ENCODE results near the gene TXNDC17. TPM values are rescaled to one million over a fixed set of nuclear protein-coding genes. Genes with fewer than 3 reads are reported as not detected.
"Not testable (repeated sequence)": the region's sequence is repeated elsewhere in the genome, so short reads cannot be mapped to it uniquely, and the experiment has no call there.

Gene TXNDC17
- total RNA-seq, 1 donor from 2014 or later, result 94.6 TPM

DNA sequence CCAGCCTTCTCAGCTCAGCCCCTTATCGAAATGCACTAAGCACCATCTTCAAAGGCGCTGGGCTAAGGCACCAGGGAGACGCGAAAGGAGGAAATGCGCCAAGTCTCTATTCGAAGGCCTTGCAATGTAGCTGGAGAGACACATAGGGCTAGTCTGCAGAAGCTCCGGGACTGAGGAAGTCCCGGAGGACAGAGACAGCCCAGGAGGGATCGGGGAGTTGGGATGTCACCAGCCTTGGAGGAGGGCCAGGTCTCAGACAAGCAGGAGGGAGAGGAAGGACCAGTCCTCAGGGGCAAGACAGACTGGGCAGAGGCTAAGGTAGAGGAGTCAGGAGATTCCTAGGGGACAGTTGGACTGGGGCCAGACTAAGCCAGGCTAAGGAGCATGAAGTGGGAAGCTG is 19.2 kb downstream of the TXNDC17 start:
- DNase-seq (ENCODE audit: low read depth, low spot score), result no peak

DNA sequence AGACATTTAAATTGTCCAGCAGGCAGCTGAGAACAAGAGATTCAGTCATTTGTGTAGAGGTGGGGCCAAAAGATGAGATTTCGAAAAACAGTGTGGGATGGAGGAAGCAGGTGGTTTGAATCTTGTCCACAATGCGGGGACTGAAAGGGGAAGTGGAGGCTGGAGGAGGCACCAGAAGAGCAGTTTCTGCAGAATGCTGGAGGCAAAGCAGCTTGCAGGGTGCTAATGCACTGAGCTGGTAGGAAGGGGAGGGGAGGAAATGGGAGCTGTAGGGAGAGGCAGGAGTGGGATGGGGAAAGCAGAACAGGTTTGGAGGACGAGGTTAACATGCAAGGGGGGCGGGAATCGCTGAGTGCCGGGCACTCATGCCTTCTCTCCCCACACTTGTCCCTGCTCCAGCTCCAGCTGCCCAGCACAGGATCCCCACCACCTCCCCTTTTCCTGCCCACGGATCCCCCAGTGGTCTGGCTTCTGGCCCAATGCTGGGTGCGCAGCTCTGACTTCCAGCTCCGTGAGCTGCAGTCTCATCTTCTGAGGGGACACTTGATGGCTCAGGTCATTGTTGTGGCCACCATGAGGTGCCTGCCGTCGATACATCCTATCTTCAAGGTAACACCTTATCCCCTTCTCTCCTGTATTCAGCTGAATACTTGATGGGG is 20.1 kb downstream of the TXNDC17 start:
- DNase-seq (ENCODE audit: low read depth, low spot score), result no peak

DNA sequence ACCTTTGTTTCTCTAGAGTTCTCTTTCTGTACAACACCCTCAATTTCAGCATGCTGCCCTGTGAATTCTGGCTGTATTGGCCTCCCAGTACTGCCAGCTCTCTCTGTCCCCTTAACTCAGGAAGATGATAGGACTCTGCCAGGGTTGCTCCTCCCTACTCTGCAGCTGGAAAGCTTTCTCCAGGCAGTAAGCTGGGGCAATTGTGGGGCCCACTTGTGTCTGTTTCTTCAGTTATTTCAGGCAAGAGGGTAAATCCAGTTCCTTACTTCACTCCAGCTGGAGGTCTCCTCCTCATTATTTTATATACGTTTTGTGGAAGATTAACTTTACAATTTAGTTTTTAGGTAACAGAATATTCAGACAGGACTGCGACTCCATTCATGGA is 20.6 kb downstream of the TXNDC17 start:
- no peak for DNase-seq (ENCODE audit: low read depth, low spot score)

DNA sequence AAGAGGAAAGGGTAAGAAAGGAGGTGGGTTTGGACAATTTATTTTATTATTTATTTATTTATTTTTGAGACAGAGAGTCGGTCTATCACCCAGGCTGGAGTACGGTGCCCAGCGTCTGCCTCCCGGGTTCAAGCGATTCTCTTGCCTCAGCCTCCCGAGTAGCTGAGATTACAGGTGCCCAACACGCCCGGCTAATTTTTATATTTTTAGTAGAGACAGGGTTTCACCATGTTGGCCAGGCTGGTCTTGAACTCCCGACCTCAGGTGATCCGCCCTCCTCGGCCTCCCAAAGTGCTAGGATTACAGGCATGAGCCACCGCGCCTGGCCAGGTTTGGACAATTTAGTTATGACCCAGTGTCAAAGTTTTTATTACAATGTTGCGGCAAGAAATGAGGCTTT is 22.3 kb downstream of the TXNDC17 start:
- not testable (repeated sequence) for DNase-seq (ENCODE audit: low read depth, low spot score)

DNA sequence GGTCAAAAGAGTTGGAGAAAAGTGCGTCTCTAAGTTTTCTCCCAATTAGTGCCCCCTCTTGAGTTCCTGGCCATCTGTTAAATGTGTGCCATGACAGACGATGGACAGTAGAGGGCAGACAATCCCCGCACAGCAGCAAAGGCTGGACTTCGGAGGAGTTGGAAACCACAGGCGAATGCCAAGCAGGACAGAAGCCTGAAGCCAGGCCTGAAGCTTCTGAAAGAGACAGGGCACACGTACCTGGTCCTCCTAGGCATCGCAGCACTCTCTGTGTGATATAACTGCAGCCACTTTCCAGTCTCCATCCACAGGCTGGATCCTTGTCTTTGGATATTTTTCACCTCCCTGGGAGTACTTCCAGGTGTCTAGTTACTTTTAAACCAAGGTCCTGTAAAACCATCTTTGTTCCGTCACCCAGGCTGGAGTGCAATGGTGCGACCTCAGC is 25.2 kb downstream of the TXNDC17 start:
- DNase-seq (ENCODE audit: low read depth, low spot score), result peak; percentile 39

DNA sequence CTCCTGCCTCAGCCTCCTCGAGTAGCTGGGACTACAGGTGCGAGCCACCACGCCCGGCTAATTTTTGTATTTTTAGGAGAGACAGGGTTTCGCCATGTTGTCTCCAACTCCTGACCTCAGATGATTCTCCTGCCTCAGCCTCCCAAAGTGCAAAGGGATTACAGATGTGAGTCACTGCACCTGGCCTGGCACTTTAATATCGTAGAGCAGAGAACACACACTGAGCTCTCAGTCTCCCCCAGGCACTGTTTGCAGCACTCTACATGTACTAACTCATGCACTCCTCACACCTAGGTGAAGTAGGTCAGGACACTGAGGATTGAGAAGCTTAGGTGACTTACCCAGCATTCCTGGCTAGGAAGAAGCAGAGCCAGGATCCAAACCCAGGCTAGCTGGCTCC is 25.7 kb downstream of the TXNDC17 start:
- no peak for DNase-seq (ENCODE audit: low read depth, low spot score)

DNA sequence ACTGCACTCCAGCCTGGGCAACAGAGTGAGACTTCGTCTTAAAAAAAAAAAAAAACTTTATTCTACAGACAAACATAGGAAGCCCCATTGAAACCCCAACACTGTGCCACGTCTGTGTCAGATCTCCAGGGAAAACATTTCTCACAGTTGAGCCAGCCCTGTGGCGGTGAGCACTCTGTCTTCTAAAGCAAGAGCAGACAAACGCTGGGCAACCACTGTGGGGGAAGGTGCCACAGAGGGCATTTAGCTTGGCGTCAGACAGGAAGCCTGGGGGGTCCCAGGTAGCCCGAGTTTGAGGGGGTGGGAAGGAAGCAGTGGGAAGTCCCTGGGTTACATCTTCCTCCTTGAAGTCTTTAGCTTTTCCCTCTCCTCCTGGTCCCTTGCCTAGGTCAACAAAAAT is 26.7 kb downstream of the TXNDC17 start:
- no peak for DNase-seq (ENCODE audit: low read depth, low spot score)

DNA sequence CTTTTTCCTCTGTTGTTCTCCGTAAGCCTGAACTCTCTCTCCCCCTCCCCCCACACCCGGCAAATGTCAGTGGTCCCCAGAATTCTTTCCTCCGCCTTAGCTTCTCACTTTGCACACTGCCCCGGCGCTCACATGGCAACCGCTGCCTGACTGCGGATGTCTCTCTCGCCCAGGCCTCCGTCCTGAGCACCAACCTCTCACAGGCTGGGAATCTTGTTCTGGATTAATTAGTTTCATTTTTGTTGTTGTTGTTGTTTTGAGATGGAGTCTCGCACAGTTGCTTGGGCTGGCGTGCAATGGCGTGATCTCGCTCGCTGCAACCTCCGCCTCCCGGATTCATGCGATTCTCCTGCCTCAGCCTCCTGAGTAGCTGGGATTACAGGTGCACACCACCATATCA is 27.4 kb downstream of the TXNDC17 start:
- no peak for DNase-seq (ENCODE audit: low read depth, low spot score)

DNA sequence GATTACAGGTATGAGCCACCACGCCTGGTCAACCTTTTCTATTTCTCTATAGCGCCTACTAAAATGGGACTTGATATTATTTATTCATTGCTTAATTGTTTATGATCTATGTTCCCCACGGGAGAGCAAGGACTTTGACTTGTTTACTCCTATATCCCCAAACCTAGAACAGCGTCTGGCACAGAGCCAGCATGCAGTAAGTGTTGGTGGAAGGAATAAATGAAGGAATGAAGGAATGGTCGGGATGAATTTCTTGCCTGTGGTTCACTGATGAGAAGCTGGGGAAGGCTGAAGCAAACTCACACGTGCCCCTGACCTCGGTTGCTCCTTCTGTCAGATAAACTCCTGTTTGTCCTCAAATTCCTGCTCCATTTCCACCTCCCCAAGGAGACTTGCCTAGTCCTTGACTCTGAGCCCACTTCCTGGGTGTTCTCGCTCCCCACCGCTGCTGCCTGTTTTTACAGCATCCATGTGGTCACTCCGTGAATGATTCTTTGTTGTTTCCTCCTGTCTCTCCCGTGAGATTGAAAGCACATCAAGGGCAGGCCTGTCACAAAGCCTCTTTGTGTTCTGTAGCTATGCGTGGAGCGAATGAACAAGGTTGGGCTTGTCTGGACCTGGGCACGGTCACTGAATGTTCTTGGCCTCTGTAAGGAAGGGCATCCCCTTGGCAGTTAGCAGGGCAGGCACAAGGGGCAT is 28.0 kb downstream of the TXNDC17 start:
- DNase-seq (ENCODE audit: low read depth, low spot score), result no peak

DNA sequence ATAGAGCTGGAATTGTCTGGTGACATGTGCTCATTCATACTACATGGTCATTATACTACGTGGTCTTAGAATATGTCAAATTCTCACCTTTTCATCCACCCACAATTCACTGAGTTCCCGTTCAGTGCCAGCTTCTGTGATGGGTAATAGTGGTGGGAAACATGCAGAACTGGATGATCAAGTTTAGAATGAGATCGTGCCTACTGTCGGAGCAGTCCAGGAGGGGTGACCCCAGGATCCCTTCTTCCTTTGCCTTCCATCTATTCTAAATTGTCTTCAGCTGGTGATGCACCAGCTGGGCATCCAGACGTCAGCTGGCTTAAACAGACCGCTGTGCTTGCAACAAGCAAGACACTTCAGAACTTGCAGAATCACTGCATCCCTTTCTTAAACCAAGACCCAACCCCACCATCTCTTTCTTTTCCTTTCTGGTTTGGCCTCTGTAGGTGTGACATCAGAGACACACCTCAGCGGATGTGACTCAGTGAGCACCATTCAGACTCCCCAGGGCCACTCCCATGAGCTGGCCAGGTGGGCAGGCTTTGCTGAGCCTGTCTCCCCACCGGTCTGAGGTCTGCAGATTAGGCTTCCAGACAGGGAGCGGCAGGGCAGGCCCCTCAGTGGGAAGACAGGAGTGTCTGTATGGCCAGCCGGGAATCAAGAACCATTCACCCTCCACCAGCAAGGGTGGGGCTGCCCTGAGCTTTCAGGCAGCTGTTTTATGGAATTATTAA is 28.8 kb downstream of the TXNDC17 start:
- DNase-seq (ENCODE audit: low read depth, low spot score), result no peak

DNA sequence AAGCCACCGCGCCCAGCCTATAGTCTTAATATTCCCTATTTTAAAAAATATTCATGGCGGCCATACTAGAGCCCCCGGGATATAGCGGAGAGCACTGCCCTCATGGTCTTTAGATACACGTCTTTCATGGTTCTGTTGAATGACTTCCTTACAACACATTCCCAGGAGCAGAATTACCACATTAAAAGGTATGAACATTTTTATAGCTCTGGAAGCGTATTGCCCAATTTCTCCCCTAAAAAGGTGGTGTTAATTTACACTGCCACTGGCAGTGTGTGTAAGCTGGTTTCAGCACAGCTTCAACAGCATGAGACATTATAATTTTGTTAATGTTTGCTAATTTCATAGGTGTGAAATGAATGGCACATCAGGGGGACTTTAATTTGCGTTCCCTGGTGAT is 29.7 kb downstream of the TXNDC17 start:
- no peak for DNase-seq (ENCODE audit: low read depth, low spot score)

DNA sequence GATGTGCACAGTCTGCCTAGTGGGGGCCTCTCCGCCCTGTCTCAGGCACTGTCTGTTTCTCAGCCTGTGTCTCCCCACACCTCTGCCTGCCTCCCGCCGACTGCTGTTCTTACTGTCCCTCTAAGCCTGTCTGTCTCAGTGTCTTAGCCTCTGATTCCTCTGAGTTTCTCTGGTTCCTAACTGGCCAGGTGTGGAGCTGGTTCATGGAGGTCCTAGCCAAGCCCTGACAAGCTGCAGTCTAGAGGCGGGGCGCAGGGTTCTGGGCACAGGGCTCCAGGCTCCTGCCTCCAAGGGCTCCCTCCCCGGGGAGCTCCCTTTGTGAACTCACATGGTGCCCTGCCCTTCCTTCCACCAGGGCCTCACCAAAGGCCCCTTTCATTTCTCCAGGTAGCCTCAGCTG is 30.1 kb downstream of the TXNDC17 start:
- DNase-seq (ENCODE audit: low read depth, low spot score), result no peak

DNA sequence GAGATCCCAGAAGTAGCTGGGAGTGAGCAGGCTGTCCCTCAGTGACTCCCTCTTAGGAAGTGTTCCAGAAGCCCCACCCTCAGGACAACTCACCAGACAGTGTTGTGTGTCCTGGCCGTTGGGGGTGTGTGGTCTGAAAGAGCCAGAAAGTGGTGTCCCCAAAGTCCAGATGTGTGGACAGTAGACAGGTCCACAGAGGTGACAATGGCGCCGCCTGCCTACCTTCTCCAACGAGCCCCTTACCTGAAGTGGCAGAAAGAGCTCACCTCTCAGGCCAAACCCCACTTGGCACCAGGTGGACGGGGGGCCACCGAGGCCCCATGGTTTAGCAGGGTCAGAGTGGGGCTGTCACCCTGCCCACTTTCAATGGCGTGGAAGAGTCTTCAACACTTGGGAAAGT is 30.6 kb downstream of the TXNDC17 start:
- DNase-seq (ENCODE audit: low read depth, low spot score), result no peak

DNA sequence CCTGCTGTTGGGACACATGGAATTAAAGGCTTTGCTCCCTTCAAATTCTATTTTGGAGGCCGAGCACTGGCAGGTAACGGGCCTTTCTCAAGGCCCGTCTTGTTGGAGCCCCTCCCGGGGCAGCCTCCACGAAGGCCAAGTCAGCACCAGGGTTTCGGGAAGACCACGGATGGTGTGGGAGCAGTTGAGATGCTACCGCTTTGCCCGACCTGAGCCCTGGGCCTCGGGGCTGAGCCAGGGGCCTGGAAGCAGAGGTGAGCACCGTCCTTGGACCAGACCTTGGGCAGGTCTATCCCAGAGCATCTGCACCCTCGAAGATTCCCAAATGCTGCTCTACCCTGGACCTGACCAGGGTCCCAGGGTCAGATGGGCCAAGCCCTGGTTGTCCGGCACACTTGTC is 33.7 kb downstream of the TXNDC17 start:
- DNase-seq (ENCODE audit: low read depth, low spot score), result no peak

DNA sequence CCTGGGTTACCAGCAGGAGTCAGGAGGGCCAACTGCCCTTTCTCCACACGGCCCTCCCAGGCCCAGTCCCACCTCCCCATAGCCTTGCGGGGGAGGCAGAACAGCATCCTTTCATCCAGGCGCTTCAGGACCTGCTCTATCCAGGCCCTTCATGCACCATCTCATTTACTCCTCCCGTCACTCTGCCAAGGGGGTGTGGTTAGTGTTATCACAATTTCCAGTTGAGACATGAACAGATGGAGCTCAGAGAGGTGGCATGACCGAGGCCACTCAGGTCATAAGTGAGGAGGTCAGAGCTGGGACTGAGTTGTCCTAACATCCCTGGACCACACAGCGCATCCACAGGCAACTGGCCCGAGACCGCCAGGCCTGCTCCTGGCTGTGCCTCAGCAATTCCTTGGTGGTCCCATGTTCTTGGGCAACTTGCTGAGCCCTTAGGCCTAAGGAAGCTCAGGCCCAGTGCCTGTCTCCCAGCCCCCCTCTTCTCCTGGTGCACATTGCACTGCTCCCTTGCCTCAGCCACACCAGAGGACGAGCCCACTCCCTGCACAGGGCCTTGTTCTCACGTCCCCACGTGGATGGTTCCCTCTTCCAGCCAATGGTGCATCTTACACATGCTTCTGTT is 34.5 kb downstream of the TXNDC17 start:
- DNase-seq (ENCODE audit: low read depth, low spot score), result no peak

DNA sequence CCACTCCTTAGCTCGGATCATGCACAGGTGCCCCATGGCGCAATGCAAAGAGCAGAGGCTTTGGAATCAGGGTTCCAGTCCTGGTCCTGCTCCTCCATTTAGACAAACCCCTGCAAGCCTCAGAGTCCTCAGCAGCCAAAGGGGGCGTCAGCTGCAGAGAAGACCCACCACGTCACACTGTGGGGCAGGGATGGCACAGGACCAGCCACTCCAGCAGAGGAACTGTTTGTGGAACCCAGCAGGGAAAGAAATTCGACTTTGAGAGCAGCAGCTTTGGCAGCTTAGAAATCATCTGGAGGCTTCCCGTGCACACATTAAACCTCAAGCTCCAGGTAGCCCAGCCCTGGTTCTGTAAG is 35.9 kb downstream of the TXNDC17 start:
- no peak for DNase-seq (ENCODE audit: low read depth, low spot score)

DNA sequence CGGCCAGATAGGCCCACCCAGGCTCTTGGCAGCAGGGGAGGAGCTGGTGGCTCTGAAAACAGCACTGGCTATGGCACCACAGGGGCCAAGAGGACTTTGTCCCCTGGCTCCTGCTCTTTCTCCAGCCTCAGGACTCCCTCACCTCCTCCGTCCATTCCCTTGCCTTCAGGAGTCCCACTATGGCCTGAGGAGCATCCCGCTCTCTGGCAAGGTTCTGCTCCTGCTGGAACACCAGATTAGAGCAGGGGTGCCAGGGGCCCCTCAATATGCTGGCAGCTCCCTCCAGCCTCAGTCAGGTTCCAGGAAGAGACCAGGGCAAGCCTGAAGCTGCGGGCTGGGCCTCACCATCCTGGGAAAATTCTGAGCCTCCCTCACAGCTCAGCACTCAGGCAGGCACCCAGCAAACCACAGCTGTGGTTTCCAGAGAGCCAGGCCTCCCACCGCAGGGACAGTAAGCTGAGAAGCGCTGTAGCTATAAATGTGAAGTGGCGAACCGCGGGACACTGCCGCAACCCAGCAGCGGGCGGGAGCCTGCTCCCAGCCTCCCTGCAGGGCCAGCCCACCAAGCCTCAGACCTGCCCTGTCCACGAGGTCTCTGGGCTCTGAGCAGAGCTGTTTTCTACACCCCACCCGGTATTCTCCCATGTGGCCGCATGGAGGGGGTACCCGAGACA is 36.4 kb downstream of the TXNDC17 start:
- DNase-seq (ENCODE audit: low read depth, low spot score), result no peak

DNA sequence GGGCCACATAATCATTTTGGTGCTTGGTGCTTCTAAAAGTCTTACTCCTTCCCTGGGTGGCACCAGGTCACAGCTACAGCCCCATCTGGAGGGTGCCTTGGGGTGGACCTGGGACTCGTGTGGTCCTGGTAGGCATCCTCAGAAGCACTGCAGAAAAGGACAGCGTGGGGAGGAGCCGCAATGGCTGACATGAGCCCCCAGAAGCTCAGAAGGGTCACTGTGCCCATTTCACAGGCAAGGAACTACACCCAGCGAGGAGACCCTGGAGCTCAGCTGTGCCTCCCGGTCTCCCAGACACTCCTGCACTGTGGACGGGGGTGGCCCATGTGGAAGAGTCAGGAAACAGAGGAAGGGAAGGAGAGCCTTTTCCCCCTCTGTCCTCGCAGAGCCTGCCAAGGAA is 37.1 kb downstream of the TXNDC17 start:
- no peak for DNase-seq (ENCODE audit: low read depth, low spot score)

DNA sequence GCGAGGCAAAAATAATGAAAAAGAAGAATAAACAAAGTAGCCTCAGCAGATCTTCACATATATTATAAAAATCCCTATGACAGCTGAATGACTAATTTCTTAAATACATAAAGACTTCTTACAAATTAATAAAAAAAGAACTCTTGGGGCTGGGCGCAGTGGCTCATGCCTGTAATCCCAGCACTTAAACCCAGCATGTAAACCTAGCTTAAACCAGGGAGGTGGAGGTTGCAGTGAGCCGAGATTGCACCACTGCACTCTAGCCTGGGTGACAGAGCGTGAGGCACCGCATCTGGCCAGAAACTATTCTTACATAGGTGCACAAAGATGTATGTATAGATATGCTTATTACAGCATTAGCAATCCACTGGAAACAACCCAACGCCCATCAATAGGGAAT is 38.4 kb downstream of the TXNDC17 start:
- DNase-seq (ENCODE audit: low read depth, low spot score), result no peak

DNA sequence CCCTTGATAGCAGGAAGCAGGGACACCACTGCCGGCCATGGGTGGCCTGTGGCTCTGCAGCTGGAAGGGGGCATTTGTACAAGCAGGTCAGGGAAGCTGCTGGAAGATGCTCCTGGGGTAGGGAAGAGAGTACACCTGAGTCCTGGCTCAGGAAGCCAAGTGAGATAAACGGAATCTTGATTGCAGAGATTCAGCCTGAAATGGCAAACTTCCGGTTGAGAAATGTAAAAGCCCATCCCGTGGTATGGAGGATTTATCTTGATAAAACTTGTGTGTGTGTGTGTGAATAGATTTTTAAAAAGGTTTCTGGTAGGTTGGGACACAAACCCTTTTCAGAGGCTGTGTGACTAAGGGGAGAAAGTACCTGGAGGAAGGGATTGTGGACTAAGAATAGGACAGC is 40.3 kb downstream of the TXNDC17 start:
- no peak for DNase-seq (ENCODE audit: low read depth, low spot score)

DNA sequence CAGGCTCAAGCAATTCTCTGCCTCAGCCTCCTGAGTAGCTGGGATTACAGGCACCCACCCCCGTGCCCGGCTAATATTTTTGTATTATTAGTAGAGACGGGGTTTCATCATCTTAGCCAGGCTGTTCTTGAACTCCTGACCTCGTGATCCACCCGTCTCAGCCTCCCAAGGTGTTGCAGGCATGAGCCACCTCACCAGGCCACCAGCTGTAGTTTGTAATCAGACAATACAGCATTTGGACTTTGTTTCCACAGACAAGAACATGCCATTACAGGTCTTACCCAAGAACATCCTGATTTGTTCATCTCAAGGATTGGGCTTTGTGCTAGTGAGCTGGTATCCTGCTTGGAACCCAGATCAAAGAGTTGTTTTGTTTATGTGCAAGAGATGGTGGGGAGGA is 40.8 kb downstream of the TXNDC17 start:
- no peak for DNase-seq (ENCODE audit: low read depth, low spot score)

DNA sequence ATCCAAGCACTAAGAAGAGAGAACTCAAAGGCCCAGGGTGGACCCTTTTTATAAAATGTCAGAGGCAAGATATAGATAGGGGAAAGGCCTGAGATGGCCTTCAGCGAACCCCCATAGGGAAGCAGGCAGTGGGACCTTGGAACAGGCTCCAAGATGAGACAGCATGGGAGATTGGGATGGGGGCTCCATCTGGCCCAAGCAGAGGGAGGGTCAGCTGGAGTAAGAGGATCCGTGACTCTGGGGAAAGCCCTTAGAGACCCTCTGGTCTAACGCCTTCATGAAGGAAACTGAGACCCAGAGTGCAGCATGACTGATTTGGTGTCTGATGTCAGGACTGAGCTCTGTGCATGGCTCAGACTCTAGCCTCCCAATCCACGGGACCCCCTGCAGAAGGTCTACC is 41.5 kb downstream of the TXNDC17 start:
- DNase-seq (ENCODE audit: low read depth, low spot score), result no peak

Measured in pulmonary artery endothelial cell (primary cell).